Neural progenitor cell (in vitro differentiated cells): ENCODE data around the gene SNX30. TPM values are rescaled to one million over a fixed set of nuclear protein-coding genes. Genes with fewer than 3 reads are reported as not detected.

ENCODE experiments used
- DNase-seq: peaks from one replicate; pipeline ENCODE4 v3.0.0-alpha.2; 2016; ENCODE audit warnings: low spot score
- H2AFZ ChIP-seq: fragments of 200-600 bp; sonication (generic); replicated peaks from 2 replicates; pipeline ENCODE4 v1.6.1; 2016; ENCODE audit warnings: antibody characterized with exemption
- H3F3A ChIP-seq: fragments of 200-600 bp; sonication (generic); 2 replicates; pipeline ENCODE4 v1.6.1; 2016; ENCODE audit warnings: antibody characterized with exemption, low read depth
- H3K27ac ChIP-seq: fragments of 200-600 bp; sonication (generic); 2 replicates; pipeline ENCODE4 v1.5.1; 2016; ENCODE audit warnings: mild to moderate bottlenecking
- H3K27me3 ChIP-seq: fragments of 200-600 bp; sonication (generic); 2 replicates; pipeline ENCODE4 v1.6.1; 2016; ENCODE audit warnings: mild to moderate bottlenecking, moderate library complexity
- H3K36me3 ChIP-seq: fragments of 200-600 bp; sonication (generic); 2 replicates; pipeline ENCODE4 v1.5.1; 2016
- H3K4me1 ChIP-seq: fragments of 200-600 bp; sonication (generic); 2 replicates; pipeline ENCODE4 v1.6.1; 2016; ENCODE audit warnings: mixed run types
- H3K4me2 ChIP-seq: fragments of 200-600 bp; sonication (generic); 2 replicates; pipeline ENCODE4 v1.6.1; 2016
- H3K4me3 ChIP-seq: fragments of 200-600 bp; sonication (generic); 2 replicates; pipeline ENCODE4 v1.5.1; 2016
- H3K79me2 ChIP-seq: fragments of 200-600 bp; sonication (generic); 2 replicates; pipeline ENCODE4 v1.6.1; 2016; ENCODE audit warnings: low read depth
- H3K9ac ChIP-seq: fragments of 200-600 bp; sonication (generic); 2 replicates; pipeline ENCODE4 v1.6.1; 2016
- H3K9me3 ChIP-seq: fragments of 200-600 bp; sonication (generic); 2 replicates; pipeline ENCODE4 v1.5.1; 2016; ENCODE audit warnings: low read depth
- H4K20me1 ChIP-seq: fragments of 200-600 bp; sonication (generic); 2 replicates; pipeline ENCODE4 v1.6.1; 2016; ENCODE audit warnings: low read depth
- H3K27ac Mint-ChIP-seq: 3 replicates; pipeline ENCODE4 v1.8.0; 2021; ENCODE audit warnings: mixed read lengths
- H3K27me3 Mint-ChIP-seq: 2 replicates; pipeline ENCODE4 v1.8.0; 2022; ENCODE audit warnings: low read depth, mild to moderate bottlenecking, inconsistent platforms, moderate library complexity, mixed read lengths; ENCODE audit not compliant: insufficient read depth
- H3K36me3 Mint-ChIP-seq: 3 replicates; pipeline ENCODE4 v1.8.0; 2021; ENCODE audit warnings: mixed read lengths
- H3K4me1 Mint-ChIP-seq: 3 replicates; pipeline ENCODE4 v1.8.0; 2021; ENCODE audit warnings: mixed read lengths
- H3K4me3 Mint-ChIP-seq: 3 replicates; pipeline ENCODE4 v1.8.0; 2021; ENCODE audit warnings: mild to moderate bottlenecking, moderate library complexity, mixed read lengths
- H3K9me3 Mint-ChIP-seq: 3 replicates; pipeline ENCODE4 v1.8.0; 2020; ENCODE audit warnings: mixed read lengths
- EZH2 ChIP-seq: fragments of 200-600 bp; sonication (generic); IDR thresholded peaks from 2 replicates; pipeline ENCODE4 v1.6.1; 2017; ENCODE audit warnings: antibody characterized with exemption, mild to moderate bottlenecking, moderate library complexity
- EZH2phosphoT487 ChIP-seq: fragments of 200-600 bp; sonication (generic); IDR thresholded peaks from 2 replicates; pipeline ENCODE4 v1.6.1; 2017; ENCODE audit warnings: antibody characterized with exemption
- total RNA-seq: library from RNA; depleted of rRNA; stranded (reverse); fragments of >200 nt; gene quantifications from 2 replicates; pipeline ENCODE4 v1.2.3, GENCODE V29; 2015; ENCODE audit warnings: low replicate concordance
- TF ChIP-seq, protein P1 (sequence below): fragments of 200-600 bp; sonication (generic); IDR thresholded peaks from 2 replicates; pipeline ENCODE4 v1.5.1; 2017; ENCODE audit warnings: antibody characterized with exemption, mild to moderate bottlenecking

Gene SNX30
- total RNA-seq, 1 donor from 2014 or later = 19.9 TPM

DNA sequence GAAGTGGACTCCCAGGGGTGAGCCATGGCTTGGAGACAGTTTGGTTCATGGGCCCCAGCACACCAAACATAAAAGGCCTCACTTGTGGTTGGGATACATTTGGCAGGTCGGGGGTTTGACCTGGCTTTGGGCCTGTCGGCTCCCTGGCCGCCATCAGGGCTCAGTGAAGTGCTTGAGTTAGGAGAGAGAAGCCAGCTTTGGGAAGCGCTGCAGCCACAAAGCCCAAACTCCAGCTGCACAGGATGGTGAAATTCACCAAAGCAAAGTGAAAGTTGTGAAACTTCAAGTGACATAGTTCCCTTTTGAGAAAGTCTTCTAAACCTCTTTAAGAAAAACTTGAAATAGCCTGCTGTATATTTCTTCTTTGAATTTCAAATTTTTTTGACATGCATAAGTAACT is 112.7 kb downstream of the SNX30 start:
- H4K20me1 ChIP-seq = no peaks in the 10 kb centered on the region
- H3K4me3 ChIP-seq = no peak overlapping the region
- no peak overlapping the region for H3K9ac ChIP-seq
- no peak for DNase-seq
- H3K27me3 Mint-ChIP-seq = no peaks in the 10 kb centered on the region
- no peaks in the 10 kb centered on the region for H3K9me3 ChIP-seq
- H3K27me3 ChIP-seq = no peaks in the 10 kb centered on the region
- no peaks in the 10 kb centered on the region for H3K4me1 ChIP-seq
- no peaks in the 10 kb centered on the region for H3F3A ChIP-seq
- no peaks in the 10 kb centered on the region for H3K79me2 ChIP-seq
- H3K36me3 Mint-ChIP-seq = peaks cover 15% of the 10 kb centered on the region
- no peak overlapping the region for H2AFZ ChIP-seq
- no peak overlapping the region for H3K27ac Mint-ChIP-seq
- peaks cover 11% of the 10 kb centered on the region for H3K4me1 Mint-ChIP-seq
- H3K36me3 ChIP-seq = no peaks in the 10 kb centered on the region
- peaks cover 5% of the 10 kb centered on the region for H3K9me3 Mint-ChIP-seq
- no peak overlapping the region for H3K4me2 ChIP-seq
- H3K27ac ChIP-seq = no peak overlapping the region
- no peak overlapping the region for H3K4me3 Mint-ChIP-seq
- TF ChIP-seq, protein P1, sequence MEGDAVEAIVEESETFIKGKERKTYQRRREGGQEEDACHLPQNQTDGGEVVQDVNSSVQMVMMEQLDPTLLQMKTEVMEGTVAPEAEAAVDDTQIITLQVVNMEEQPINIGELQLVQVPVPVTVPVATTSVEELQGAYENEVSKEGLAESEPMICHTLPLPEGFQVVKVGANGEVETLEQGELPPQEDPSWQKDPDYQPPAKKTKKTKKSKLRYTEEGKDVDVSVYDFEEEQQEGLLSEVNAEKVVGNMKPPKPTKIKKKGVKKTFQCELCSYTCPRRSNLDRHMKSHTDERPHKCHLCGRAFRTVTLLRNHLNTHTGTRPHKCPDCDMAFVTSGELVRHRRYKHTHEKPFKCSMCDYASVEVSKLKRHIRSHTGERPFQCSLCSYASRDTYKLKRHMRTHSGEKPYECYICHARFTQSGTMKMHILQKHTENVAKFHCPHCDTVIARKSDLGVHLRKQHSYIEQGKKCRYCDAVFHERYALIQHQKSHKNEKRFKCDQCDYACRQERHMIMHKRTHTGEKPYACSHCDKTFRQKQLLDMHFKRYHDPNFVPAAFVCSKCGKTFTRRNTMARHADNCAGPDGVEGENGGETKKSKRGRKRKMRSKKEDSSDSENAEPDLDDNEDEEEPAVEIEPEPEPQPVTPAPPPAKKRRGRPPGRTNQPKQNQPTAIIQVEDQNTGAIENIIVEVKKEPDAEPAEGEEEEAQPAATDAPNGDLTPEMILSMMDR = no peak
- TF ChIP-seq EZH2 = no peak
- TF ChIP-seq EZH2phosphoT487 = no peak

DNA sequence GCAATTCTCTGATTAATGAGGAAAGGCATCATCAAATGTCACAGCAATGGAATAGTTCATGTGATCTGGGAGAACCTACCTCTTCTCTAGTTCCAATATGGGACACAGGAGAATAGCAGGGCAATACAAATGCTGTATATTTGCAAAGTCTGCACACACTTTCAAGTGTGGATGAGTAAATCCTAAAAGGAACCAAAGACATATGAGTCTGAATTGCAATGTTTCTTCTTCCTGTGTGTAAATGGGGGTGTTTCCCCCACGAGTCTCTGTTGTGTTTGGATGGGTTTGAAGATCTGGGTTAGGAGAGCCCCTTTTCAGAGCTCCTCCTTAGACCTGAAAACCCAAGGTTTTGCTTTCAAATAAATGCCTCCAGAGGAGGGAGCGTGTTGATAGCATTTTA is 113.2 kb downstream of the SNX30 start:
- Mint-ChIP-seq H3K27me3 (no peaks in the 10 kb centered on the region), H3K36me3 (peaks cover 17% of the 10 kb centered on the region), H3K9me3 (peaks cover 5% of the 10 kb centered on the region), H3K4me3 (no peak overlapping the region), H3K4me1 (peaks cover 12% of the 10 kb centered on the region), H3K27ac (no peak overlapping the region)
- Histone ChIP-seq H3K9ac (no peak overlapping the region), H3K36me3 (no peaks in the 10 kb centered on the region), H3F3A (no peaks in the 10 kb centered on the region), H2AFZ (no peak overlapping the region), H3K79me2 (no peaks in the 10 kb centered on the region), H3K27me3 (no peaks in the 10 kb centered on the region), H3K9me3 (no peaks in the 10 kb centered on the region), H3K4me3 (no peak overlapping the region), H3K4me1 (peaks cover 2% of the 10 kb centered on the region), H4K20me1 (no peaks in the 10 kb centered on the region), H3K4me2 (no peak overlapping the region), H3K27ac (no peak overlapping the region)
- TF ChIP-seq EZH2phosphoT487 = no peak
- TF ChIP-seq, protein P1 = no peak
- no peak for TF ChIP-seq EZH2
- DNase-seq = no peak

DNA sequence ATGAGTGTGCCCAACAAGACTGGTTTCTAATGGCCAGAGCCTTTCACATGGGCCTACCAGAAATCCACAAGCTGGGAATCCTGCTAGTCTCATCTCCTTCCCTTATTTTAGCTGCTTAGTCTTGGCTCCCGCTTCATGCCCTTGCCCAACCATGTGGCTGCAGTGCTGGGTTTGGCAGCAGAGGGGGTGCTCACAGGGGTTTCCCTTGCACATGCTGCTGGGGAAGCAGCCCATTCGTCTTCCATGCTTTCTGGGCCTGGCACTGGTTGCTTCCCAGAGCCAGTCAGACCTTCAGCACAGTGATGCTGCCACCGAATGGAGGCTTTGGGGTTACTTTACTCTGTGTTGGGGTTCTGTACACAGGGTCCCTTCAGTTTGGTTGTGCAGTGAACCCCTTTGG is 113.8 kb downstream of the SNX30 start:
- Mint-ChIP-seq H3K27me3 (no peaks in the 10 kb centered on the region), H3K27ac (no peak overlapping the region), H3K9me3 (peaks cover 5% of the 10 kb centered on the region), H3K4me3 (no peak overlapping the region), H3K36me3 (peaks cover 19% of the 10 kb centered on the region), H3K4me1 (peaks cover 19% of the 10 kb centered on the region)
- Histone ChIP-seq H2AFZ (no peak overlapping the region), H3K79me2 (no peaks in the 10 kb centered on the region), H3F3A (no peaks in the 10 kb centered on the region), H4K20me1 (no peaks in the 10 kb centered on the region), H3K4me3 (no peak overlapping the region), H3K4me2 (no peak overlapping the region), H3K4me1 (peaks cover 9% of the 10 kb centered on the region), H3K9me3 (no peaks in the 10 kb centered on the region), H3K9ac (no peak overlapping the region), H3K36me3 (no peaks in the 10 kb centered on the region), H3K27ac (no peak overlapping the region), H3K27me3 (no peaks in the 10 kb centered on the region)
- DNase-seq = no peak
- TF ChIP-seq EZH2 = no peak
- TF ChIP-seq, protein P1 = no peak

DNA sequence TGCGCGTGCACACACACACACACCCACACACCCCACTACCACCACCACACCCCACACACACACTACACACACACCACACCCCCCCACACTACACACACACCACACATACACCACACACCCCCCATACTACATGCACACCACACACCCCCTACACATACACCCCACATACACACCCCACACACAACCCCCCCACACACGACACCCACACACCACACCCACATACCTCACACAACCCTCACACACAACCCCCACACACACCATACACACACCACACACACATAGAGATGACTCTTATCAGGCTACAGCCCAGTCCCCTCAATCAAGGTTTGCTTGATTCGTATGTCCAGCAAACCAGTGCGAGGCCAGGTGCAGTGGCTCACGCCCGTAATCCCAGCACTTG is 114.4 kb downstream of the SNX30 start:
- H3K4me3 Mint-ChIP-seq = no peak overlapping the region

More for the DNA sequence above, 114.4 kb downstream of the SNX30 start:
- TF ChIP-seq, protein P1 = no peak
- TF ChIP-seq EZH2 (no peak), EZH2phosphoT487 (no peak)
- Histone ChIP-seq H4K20me1 (no peaks in the 10 kb centered on the region), H3K27me3 (no peaks in the 10 kb centered on the region), H3K4me1 (peaks cover 14% of the 10 kb centered on the region), H3K36me3 (no peaks in the 10 kb centered on the region), H3K79me2 (no peaks in the 10 kb centered on the region), H3K9me3 (no peaks in the 10 kb centered on the region), H3K4me3 (no peak overlapping the region), H3K9ac (no peak overlapping the region), H2AFZ (no peak overlapping the region), H3K27ac (no peak overlapping the region), H3K4me2 (no peak overlapping the region), H3F3A (no peaks in the 10 kb centered on the region)
- H3K36me3 Mint-ChIP-seq = peaks cover 22% of the 10 kb centered on the region
- peaks cover 24% of the 10 kb centered on the region for H3K4me1 Mint-ChIP-seq
- no peak for DNase-seq
- H3K9me3 Mint-ChIP-seq = peaks cover 5% of the 10 kb centered on the region
- no peak overlapping the region for H3K27ac Mint-ChIP-seq
- H3K27me3 Mint-ChIP-seq = no peaks in the 10 kb centered on the region
